Body of pancreas (tissue), 4 donors: Measurements from ENCODE around the gene USP25.

Experiments
- POLR2A ChIP-seq, 3 donors: fragments of 450-650 bp; IDR thresholded peaks; one replicate each; pipeline ENCODE4 v1.6.1; 2016; ENCODE audit warnings: antibody characterized with exemption in 3 of 3, mild to moderate bottlenecking in 2 of 3
- TF ChIP-seq, protein P1 (sequence below), 7 experiments: fragments of 450-650 bp in 4 of 7; fragments of 200-600 bp in 3 of 7; sonication (generic) in 3 of 7; IDR thresholded peaks; one replicate each; pipeline ENCODE4 v1.5.1; 2016 to 2019; ENCODE audit warnings: antibody characterized with exemption in 7 of 7

DNA sequence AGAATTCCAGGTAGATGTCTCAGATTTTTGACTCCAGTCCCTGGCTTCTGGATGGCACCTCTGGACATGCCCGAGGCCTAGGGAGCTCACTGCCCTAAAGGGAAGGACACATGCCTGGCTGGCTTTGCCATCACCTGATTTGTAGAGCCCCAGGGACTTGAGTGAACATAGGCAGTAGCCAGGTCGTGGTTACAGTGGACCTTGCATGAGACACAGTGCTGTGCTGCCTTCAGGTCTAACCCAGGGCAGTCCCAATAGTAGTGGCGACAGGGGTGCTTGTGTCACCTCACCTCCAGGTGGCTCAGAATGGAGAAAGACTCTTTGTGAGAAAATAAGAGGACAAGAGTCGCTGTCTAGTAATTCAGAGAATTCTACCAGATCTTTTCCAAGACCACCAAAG lies 166.7 kb downstream of the USP25 start:
- no peak for TF ChIP-seq POLR2A (IDR thresholded peaks at IDR 0.05)
- TF ChIP-seq, protein P1, sequence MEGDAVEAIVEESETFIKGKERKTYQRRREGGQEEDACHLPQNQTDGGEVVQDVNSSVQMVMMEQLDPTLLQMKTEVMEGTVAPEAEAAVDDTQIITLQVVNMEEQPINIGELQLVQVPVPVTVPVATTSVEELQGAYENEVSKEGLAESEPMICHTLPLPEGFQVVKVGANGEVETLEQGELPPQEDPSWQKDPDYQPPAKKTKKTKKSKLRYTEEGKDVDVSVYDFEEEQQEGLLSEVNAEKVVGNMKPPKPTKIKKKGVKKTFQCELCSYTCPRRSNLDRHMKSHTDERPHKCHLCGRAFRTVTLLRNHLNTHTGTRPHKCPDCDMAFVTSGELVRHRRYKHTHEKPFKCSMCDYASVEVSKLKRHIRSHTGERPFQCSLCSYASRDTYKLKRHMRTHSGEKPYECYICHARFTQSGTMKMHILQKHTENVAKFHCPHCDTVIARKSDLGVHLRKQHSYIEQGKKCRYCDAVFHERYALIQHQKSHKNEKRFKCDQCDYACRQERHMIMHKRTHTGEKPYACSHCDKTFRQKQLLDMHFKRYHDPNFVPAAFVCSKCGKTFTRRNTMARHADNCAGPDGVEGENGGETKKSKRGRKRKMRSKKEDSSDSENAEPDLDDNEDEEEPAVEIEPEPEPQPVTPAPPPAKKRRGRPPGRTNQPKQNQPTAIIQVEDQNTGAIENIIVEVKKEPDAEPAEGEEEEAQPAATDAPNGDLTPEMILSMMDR (IDR thresholded peaks at IDR 0.05), result no peak
